Measurements from ENCODE around the gene ILKAP. TPM values are rescaled to one million over a fixed set of nuclear protein-coding genes. Genes with fewer than 3 reads are reported as not detected.
A peak's percentile ranks its signal among the peaks of the same experiment; 100 is the strongest.

ILKAP gene
- total RNA-seq, 6 experiments from 2014 or later = 27.3 to 34.3 (median 28.6) TPM

DNA sequence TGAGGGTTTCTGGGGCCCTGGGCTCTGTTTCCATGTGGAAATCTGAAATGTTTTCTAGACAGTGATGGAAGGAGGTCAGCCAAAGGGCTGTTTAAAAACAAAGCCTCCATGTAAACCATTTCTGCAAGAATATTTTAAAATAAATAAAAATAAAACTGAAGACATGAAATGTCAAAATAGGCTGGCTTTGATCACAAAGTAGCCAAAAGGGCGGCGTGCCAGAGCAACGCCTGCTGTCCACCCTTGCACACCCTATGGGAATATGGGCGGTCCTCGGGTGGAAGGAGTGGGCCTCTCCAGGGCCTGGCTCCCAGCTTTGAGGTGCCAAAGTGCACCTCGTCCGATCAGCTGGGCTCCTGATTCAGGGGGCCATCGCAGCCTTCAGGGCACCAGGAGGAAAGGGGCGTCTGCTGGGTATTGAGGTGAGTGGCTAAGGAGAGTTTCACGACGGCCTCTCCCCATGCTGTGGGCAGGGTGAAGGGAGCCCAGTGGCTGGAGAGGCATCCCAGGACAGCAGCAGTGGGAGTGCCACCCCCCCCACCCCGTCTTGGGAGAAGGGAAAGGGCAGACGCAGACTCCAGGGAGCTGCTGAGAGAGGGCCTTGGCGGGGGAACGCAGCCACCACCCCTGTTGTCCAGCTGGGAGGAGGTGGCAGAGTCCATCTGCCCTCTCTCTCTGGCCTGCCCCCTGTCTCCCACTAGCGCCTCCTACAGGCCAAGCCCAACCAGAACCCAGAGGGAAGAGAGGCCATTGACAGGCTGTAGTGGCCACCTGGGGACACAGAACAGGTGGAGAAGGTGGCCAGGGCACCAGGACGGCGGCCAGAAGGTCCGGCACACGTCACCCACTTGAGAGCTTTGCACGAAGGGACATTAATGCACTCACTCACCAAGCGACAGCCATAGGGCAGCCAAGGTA lies 50.5 kb downstream of the ILKAP start:
- TF ChIP-seq, protein P1, sequence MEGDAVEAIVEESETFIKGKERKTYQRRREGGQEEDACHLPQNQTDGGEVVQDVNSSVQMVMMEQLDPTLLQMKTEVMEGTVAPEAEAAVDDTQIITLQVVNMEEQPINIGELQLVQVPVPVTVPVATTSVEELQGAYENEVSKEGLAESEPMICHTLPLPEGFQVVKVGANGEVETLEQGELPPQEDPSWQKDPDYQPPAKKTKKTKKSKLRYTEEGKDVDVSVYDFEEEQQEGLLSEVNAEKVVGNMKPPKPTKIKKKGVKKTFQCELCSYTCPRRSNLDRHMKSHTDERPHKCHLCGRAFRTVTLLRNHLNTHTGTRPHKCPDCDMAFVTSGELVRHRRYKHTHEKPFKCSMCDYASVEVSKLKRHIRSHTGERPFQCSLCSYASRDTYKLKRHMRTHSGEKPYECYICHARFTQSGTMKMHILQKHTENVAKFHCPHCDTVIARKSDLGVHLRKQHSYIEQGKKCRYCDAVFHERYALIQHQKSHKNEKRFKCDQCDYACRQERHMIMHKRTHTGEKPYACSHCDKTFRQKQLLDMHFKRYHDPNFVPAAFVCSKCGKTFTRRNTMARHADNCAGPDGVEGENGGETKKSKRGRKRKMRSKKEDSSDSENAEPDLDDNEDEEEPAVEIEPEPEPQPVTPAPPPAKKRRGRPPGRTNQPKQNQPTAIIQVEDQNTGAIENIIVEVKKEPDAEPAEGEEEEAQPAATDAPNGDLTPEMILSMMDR (IDR thresholded peaks at IDR 0.05) = peak; percentile 52
- Mint-ChIP-seq H3K27ac (no peak overlapping the region), H3K36me3 (ENCODE audit: low read depth) (no peaks in the 10 kb centered on the region), H3K4me1 (ENCODE audit: low read depth) (peaks cover 10% of the 10 kb centered on the region), H3K27me3 (ENCODE audit: insufficient read depth) (no peaks in the 10 kb centered on the region), H3K9me3 (no peaks in the 10 kb centered on the region; the same call in 1 of the 2 replicates), H3K4me3 (no peak overlapping the region)
- no peak for DNase-seq

DNA sequence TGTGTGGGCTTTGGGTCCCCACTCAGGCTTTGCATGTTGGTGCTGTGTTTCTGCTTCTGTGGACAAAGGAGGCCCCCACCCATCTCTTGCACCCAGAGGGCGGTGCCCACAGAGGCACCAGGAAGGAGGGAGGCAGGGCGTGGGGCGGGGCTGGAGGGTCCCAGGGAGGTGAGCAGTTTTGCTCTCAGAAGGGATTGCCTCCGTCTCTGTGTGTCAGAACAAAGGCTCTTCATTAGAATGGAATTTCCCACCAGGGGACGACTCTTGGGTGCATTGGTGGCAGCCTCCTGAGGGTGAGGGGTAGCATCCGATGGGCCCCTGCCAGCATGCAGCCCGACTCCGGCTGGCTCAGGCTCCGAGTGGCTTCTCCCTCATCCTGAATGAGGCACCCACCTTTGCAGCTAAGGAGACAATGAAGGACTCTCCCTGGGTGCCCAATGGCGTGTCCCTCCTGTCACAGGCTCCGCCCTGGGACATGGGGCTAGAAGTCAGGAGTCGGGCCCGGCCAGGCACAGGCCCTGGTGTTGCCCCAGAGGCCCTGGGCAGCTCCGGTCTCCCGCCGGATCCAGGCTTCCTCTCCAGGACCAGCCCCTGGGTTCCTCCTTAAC lies 51.8 kb downstream of the ILKAP start:
- no peaks in the 10 kb centered on the region for H3K27me3 Mint-ChIP-seq (ENCODE audit: insufficient read depth)
- peaks cover 10% of the 10 kb centered on the region for H3K4me1 Mint-ChIP-seq (ENCODE audit: low read depth)
- TF ChIP-seq, protein P1 (IDR thresholded peaks at IDR 0.05) = no peak
- no peaks in the 10 kb centered on the region for H3K36me3 Mint-ChIP-seq (ENCODE audit: low read depth)
- H3K27ac Mint-ChIP-seq = no peak overlapping the region
- H3K9me3 Mint-ChIP-seq = no peaks in the 10 kb centered on the region; the same call in 1 of the 2 replicates
- no peak for DNase-seq
- no peak overlapping the region for H3K4me3 Mint-ChIP-seq

DNA sequence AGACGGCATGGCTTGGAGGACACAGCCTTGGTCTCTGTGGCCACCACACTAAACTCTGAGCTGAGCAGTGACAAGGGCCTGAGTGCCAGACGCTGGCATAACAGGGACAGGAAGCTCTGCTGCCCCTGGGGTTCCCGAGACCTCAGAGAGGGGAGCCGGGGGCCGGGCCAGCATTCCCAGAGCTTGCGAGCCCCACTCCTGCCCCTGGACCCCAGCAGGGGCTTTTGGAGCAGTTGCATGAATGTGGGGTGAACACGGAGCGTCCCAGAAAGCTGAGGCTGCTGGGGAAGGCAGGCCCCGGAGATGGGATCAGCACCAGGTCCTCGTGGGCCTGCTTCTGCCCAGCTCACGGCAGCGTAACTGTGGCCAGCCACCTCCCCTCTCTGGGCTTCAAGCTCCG lies 52.3 kb downstream of the ILKAP start:
- TF ChIP-seq, protein P1 (IDR thresholded peaks at IDR 0.05) = no peak
- Mint-ChIP-seq H3K27me3 (ENCODE audit: insufficient read depth) (no peaks in the 10 kb centered on the region), H3K27ac (no peak overlapping the region), H3K36me3 (ENCODE audit: low read depth) (no peaks in the 10 kb centered on the region), H3K4me3 (no peak overlapping the region), H3K9me3 (no peaks in the 10 kb centered on the region; the same call in 1 of the 2 replicates), H3K4me1 (ENCODE audit: low read depth) (peaks cover 10% of the 10 kb centered on the region)
- no peak for DNase-seq

DNA sequence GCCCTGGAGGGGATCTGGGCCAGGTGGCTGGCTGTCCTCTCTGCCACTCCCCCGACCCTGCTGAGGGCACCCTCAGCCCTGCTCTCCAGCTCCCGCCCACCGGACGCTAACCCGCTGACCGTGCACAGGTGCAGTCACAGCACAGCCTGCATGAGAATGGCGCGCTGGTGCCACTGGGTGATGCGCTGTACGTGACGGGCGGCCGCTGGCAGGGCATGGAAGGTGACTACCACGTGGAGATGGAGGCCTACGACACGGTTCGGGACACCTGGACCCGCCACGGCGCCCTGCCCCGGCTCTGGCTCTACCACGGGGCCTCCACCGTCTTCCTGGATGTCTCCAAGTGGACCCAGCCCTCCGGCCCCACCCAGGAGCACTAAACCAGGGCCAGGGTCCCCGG lies 52.8 kb downstream of the ILKAP start:
- TF ChIP-seq, protein P1 (IDR thresholded peaks at IDR 0.05) = no peak
- Mint-ChIP-seq H3K27ac (no peak overlapping the region), H3K4me3 (no peak overlapping the region), H3K36me3 (ENCODE audit: low read depth) (no peaks in the 10 kb centered on the region), H3K9me3 (no peaks in the 10 kb centered on the region; the same call in 1 of the 2 replicates), H3K27me3 (ENCODE audit: insufficient read depth) (no peaks in the 10 kb centered on the region; the same call in 1 of the 2 replicates), H3K4me1 (ENCODE audit: low read depth) (peaks cover 7% of the 10 kb centered on the region)
- no peak for DNase-seq

DNA sequence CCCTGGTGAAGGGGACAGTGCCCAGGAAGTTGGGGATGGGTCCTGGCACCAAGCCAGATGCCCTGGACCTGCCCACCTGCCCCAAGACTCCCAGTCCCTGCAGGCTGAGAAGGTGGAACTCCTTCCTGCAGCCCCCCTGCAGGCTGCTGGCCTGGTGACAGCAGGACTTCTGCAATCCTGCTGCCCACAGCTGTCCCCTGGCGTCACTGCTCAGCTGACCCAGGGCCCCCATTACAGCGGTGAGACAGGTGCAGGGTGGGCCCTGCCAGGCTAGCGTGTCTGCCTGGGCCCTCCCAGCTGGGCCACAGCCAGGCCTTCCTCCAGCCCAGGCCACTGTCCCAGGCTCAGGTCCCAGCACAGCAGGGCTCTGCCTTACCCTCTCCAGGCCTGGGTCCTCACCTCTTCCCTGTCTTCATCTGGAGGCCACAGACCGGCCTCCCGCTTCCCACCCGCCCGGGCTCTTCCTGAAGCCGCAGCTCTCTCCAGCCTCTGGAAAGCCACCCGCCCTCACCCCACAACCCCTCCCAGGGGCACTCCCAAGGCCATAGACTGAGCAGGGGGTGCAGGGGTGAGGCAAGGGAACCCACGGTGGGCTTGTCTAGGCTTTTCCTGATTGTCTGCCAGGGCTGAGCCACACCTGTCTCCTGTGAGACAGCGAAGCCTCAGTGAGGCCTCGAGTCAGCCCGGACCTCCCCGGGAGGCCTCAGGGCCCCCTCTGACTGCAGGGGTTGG lies 53.5 kb downstream of the ILKAP start:
- H3K36me3 Mint-ChIP-seq (ENCODE audit: low read depth) = no peaks in the 10 kb centered on the region
- H3K27ac Mint-ChIP-seq = no peak overlapping the region
- no peak overlapping the region for H3K4me3 Mint-ChIP-seq
- no peaks in the 10 kb centered on the region; the same call in none of the 2 replicates for H3K27me3 Mint-ChIP-seq (ENCODE audit: insufficient read depth)
- TF ChIP-seq, protein P1 (IDR thresholded peaks at IDR 0.05) = no peak
- H3K9me3 Mint-ChIP-seq = no peaks in the 10 kb centered on the region; the same call in 1 of the 2 replicates
- H3K4me1 Mint-ChIP-seq (ENCODE audit: low read depth) = peaks cover under 1% of the 10 kb centered on the region; the same call in 1 of the 2 replicates
- DNase-seq = no peak

Measured in HFFc6 (cell line).